Measurements from ENCODE around the gene CTNNAL1.

GRCh38 chr9:109046346-109046745 lies 33.0 kb upstream of the CTNNAL1 start:
- TF ChIP-seq, protein P1, sequence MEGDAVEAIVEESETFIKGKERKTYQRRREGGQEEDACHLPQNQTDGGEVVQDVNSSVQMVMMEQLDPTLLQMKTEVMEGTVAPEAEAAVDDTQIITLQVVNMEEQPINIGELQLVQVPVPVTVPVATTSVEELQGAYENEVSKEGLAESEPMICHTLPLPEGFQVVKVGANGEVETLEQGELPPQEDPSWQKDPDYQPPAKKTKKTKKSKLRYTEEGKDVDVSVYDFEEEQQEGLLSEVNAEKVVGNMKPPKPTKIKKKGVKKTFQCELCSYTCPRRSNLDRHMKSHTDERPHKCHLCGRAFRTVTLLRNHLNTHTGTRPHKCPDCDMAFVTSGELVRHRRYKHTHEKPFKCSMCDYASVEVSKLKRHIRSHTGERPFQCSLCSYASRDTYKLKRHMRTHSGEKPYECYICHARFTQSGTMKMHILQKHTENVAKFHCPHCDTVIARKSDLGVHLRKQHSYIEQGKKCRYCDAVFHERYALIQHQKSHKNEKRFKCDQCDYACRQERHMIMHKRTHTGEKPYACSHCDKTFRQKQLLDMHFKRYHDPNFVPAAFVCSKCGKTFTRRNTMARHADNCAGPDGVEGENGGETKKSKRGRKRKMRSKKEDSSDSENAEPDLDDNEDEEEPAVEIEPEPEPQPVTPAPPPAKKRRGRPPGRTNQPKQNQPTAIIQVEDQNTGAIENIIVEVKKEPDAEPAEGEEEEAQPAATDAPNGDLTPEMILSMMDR (IDR thresholded peaks at IDR 0.05), result no peak
- TF ChIP-seq POLR2A (IDR thresholded peaks at IDR 0.05), result no peak

All from right lobe of liver (tissue), 4 donors.